Measurements from ENCODE around the gene PLEKHA4. TPM values are rescaled to one million over a fixed set of nuclear protein-coding genes. Genes with fewer than 3 reads are reported as not detected.
"Not testable (repeated sequence)": the region's sequence is repeated elsewhere in the genome, so short reads cannot be mapped to it uniquely, and the experiment has no call there.

The PLEKHA4 gene
- total RNA-seq, 2 donors from 2014 or later: 5.6 to 6.6 TPM

DNA sequence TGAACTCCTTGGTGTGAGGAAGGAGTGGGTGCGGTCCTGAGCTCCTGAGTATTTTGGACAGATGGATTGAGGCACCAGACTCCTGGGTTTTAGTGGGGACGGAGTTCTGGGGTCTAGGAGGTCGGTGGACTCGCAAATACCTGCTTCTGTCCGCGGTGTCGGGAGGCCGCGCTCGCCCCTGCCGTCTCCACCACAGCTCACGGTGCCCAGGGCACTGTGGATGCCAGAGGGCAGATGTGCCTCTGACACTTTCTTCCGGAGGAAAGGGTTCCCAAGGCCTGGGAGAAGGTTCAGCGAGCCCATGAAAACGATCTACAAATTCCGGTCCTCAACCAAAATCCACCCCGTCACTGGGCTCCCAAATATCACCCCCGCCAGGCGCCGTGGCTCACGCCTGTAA, 26.8 kb upstream of the PLEKHA4 start:
- H3K36me3 ChIP-seq: no peaks in the 10 kb centered on the region
- no peak overlapping the region for H3K27ac ChIP-seq
- intact Hi-C loops (cut with DNase I): no loop called here
- no peaks in the 10 kb centered on the region for H3K4me1 ChIP-seq
- DNase-seq: no peak
- no peaks in the 10 kb centered on the region for H3K9me3 ChIP-seq
- H3K4me3 ChIP-seq: no peak overlapping the region
- no peaks in the 10 kb centered on the region for H3K27me3 ChIP-seq
- TF ChIP-seq, protein P1, sequence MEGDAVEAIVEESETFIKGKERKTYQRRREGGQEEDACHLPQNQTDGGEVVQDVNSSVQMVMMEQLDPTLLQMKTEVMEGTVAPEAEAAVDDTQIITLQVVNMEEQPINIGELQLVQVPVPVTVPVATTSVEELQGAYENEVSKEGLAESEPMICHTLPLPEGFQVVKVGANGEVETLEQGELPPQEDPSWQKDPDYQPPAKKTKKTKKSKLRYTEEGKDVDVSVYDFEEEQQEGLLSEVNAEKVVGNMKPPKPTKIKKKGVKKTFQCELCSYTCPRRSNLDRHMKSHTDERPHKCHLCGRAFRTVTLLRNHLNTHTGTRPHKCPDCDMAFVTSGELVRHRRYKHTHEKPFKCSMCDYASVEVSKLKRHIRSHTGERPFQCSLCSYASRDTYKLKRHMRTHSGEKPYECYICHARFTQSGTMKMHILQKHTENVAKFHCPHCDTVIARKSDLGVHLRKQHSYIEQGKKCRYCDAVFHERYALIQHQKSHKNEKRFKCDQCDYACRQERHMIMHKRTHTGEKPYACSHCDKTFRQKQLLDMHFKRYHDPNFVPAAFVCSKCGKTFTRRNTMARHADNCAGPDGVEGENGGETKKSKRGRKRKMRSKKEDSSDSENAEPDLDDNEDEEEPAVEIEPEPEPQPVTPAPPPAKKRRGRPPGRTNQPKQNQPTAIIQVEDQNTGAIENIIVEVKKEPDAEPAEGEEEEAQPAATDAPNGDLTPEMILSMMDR (IDR thresholded peaks at IDR 0.05): no peak
- H3K9ac ChIP-seq (ENCODE audit: low read depth in 2 of 2, low read length in 2 of 2): no peak overlapping the region

DNA sequence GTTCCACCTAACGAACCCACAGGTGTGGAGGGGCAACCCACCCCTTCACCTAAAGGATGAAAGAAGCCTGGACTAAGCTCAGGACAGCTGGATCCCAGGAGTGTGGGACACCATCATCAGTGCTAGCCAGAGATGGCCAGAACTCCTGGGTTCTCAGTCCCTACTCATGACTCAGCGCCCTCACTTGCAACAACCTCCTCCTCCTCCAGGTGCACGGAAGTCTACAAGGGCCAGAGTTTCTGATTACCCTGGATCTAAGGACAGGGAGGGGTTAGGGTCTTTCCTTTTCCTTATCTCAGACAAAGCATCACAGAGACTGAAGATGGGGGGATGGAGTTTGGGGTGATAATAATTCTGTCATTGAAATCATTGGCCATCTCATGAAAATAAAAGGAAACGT, 22.1 kb upstream of the PLEKHA4 start:
- intact Hi-C loops (cut with DNase I): no loop called here
- no peak overlapping the region for H3K4me3 ChIP-seq
- no peak overlapping the region for H3K27ac ChIP-seq
- DNase-seq: no peak
- H3K9ac ChIP-seq (ENCODE audit: low read depth in 2 of 2, low read length in 2 of 2): no peak overlapping the region
- no peaks in the 10 kb centered on the region for H3K9me3 ChIP-seq
- no peaks in the 10 kb centered on the region for H3K4me1 ChIP-seq
- H3K27me3 ChIP-seq: no peaks in the 10 kb centered on the region
- no peaks in the 10 kb centered on the region for H3K36me3 ChIP-seq
- TF ChIP-seq, protein P1 (IDR thresholded peaks at IDR 0.05): no peak

DNA sequence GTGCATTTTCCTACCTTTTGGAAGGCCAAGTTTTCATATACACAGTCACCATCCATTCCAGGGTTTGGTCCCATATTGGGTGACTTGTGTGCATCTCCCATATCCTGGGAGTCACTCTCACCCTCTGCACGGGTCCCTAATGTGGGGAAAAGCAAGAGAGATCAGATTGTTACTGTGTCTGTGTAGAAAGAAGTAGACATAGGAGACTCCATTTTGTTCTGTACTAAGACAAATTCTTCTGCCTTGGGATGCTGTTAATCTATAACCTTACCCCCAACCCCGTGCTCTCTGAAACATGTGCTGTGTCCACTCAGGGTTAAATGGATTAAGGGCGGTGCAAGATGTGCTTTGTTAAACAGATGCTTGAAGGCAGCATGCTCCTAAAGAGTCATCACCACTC, 21.1 kb upstream of the PLEKHA4 start:
- H3K9ac ChIP-seq (ENCODE audit: low read depth in 2 of 2, low read length in 2 of 2); H3K4me3 ChIP-seq; DNase-seq; H3K4me1 ChIP-seq; H3K9me3 ChIP-seq; intact Hi-C loops (cut with DNase I); H3K27me3 ChIP-seq; H3K36me3 ChIP-seq; H3K27ac ChIP-seq: not testable (repeated sequence)

DNA sequence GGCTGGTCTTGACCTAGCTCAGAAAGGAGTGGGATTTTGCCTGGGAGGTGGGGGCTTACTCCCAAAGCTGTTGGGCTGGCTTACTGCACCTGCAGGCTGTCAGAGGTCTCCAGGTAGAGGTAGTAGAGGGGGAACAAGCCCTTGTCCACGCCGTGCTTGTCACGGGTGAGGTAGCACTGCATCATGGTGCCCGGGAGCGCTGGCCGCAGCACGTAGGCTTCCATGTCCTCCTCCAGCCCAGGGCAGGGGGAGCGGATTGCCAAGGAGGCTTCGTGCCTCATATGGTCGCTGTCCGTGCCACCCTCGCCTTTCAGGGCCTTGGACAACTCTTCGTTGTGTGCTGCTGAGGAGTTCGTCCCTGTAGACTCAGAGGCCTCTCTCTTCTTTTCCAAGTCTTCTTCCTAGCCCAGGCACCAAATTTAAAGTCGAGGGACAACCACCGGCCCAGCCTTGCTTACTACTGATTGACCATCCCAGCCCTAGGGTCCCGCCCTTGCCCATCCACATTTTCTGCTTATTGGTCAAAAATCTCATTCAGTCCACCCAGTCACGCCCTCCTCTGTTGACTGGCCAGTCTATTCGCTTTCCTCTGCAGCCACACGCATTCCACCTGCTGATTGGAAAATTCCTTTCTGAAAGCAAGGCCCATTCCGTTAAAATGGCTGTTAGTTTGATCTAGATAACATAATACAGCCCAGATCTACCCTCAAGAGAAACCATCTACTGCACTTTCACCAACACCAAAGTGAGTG, 19.6 kb upstream of the PLEKHA4 start:
- H3K9me3 ChIP-seq: no peaks in the 10 kb centered on the region
- no peaks in the 10 kb centered on the region for H3K36me3 ChIP-seq
- no peak overlapping the region for H3K4me3 ChIP-seq
- no peak overlapping the region for H3K27ac ChIP-seq
- H3K4me1 ChIP-seq: no peaks in the 10 kb centered on the region
- intact Hi-C loops (cut with DNase I): no loop called here
- H3K9ac ChIP-seq (ENCODE audit: low read depth in 2 of 2, low read length in 2 of 2): no peak overlapping the region
- H3K27me3 ChIP-seq: no peaks in the 10 kb centered on the region
- DNase-seq: no peak
- TF ChIP-seq, protein P1 (IDR thresholded peaks at IDR 0.05): no peak

DNA sequence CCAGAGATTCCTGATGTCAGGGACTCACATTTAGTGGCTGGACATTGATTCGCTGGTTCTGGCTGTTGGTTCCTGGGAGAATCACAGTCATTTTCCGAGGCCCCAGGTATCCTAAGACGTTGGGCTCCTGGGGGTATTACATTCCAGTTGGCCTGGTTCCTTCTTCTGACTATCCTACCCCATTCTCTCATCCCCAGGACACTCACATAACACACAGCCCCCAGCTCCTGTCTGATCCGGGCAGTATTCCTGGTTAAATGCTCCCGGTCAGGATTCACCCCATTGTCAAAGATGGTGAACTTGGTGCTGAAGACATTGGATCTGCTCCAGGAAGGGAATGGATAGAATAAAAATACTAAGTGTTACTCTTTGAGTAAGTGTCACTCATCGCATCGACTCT, 15.3 kb upstream of the PLEKHA4 start:
- intact Hi-C loops (cut with DNase I): no loop called here
- Histone ChIP-seq H3K4me3 (no peak overlapping the region), H3K9me3 (no peaks in the 10 kb centered on the region), H3K9ac (ENCODE audit: low read depth in 2 of 2, low read length in 2 of 2) (no peak overlapping the region), H3K27ac (no peak overlapping the region), H3K4me1 (no peaks in the 10 kb centered on the region), H3K36me3 (no peaks in the 10 kb centered on the region), H3K27me3 (no peaks in the 10 kb centered on the region)
- TF ChIP-seq, protein P1 (IDR thresholded peaks at IDR 0.05): no peak
- no peak for DNase-seq
